Measurements from ENCODE around the gene EGLN1. TPM values are rescaled to one million over a fixed set of nuclear protein-coding genes. Genes with fewer than 3 reads are reported as not detected.

Gene EGLN1
- total RNA-seq, 2 experiments from 2014 or later = 19.0 to 36.6 TPM

- CTCF ChIA-PET (ENCODE audit: unreplicated experiment) = no interaction called here
- Histone ChIP-seq H3K9me3 (ENCODE audit: low read length) (no peaks in the 10 kb centered on the region), H3K4me2 (ENCODE audit: low read length) (no peak overlapping the region), H3K9me2 (ENCODE audit: insufficient read depth, low read length) (no peaks in the 10 kb centered on the region), H4K20me1 (ENCODE audit: insufficient read depth, low read length) (no peaks in the 10 kb centered on the region), H3K79me2 (ENCODE audit: insufficient read depth, low read depth, low read length) (no peaks in the 10 kb centered on the region), H3K4me1 (ENCODE audit: insufficient read depth, low read length, poor library complexity, severe bottlenecking) (no peaks in the 10 kb centered on the region), H2AFZ (ENCODE audit: low read length) (no peak overlapping the region), H3K27ac (ENCODE audit: low read depth, low read length, poor library complexity, severe bottlenecking) (no peak overlapping the region), H3K36me3 (ENCODE audit: insufficient read depth, low read length) (no peaks in the 10 kb centered on the region), H3K4me3 (ENCODE audit: low read depth, low read length, poor library complexity, severe bottlenecking) (no peak overlapping the region)
- POLR2A ChIA-PET = interaction anchor here (0.6 to 1.0 kb wide), 4 partner anchors 14 to 95 kb away, joined by 3 to 5 read pairs (median 3); no protein-coding TSS in a partner anchor
- intact Hi-C loops (cut with micrococcal nuclease; ENCODE audit: unreplicated experiment) = no loop called here
- BruUV-seq (replicated peaks) = no TSS peak
- DNase-seq (ENCODE audit: low spot score) = no peak
- TF ChIP-seq EZH2phosphoT487 (IDR thresholded peaks at IDR 0.05; ENCODE audit: borderline replicate concordance, low read depth, low read length) = no peak
- no peak for TF ChIP-seq CTCF (conservative IDR thresholded peaks at IDR 0.05; ENCODE audit: low read length)
Observed at GRCh38 chr1:231446138-231446537, 24.1 kb upstream of the EGLN1 start.

- TF ChIP-seq CTCF (conservative IDR thresholded peaks at IDR 0.05; ENCODE audit: low read length) (no peak), EZH2phosphoT487 (IDR thresholded peaks at IDR 0.05; ENCODE audit: borderline replicate concordance, low read depth, low read length) (no peak)
- no peaks in the 10 kb centered on the region for H3K4me1 ChIP-seq (ENCODE audit: insufficient read depth, low read length, poor library complexity, severe bottlenecking)
- no peak for DNase-seq (ENCODE audit: low spot score)
- H2AFZ ChIP-seq (ENCODE audit: low read length) = no peak overlapping the region
- no peaks in the 10 kb centered on the region for H3K9me2 ChIP-seq (ENCODE audit: insufficient read depth, low read length)
- H3K4me2 ChIP-seq (ENCODE audit: low read length) = no peak overlapping the region
- POLR2A ChIA-PET = no interaction called here
- CTCF ChIA-PET (ENCODE audit: unreplicated experiment) = no interaction called here
- H3K79me2 ChIP-seq (ENCODE audit: insufficient read depth, low read depth, low read length) = no peaks in the 10 kb centered on the region
- no peaks in the 10 kb centered on the region for H4K20me1 ChIP-seq (ENCODE audit: insufficient read depth, low read length)
- H3K27ac ChIP-seq (ENCODE audit: low read depth, low read length, poor library complexity, severe bottlenecking) = no peak overlapping the region
- H3K9me3 ChIP-seq (ENCODE audit: low read length) = no peaks in the 10 kb centered on the region
- intact Hi-C loops (cut with micrococcal nuclease; ENCODE audit: unreplicated experiment) = no loop called here
- no peak overlapping the region for H3K4me3 ChIP-seq (ENCODE audit: low read depth, low read length, poor library complexity, severe bottlenecking)
- H3K36me3 ChIP-seq (ENCODE audit: insufficient read depth, low read length) = no peaks in the 10 kb centered on the region
- no TSS peak for BruUV-seq (replicated peaks)
Observed at GRCh38 chr1:231444059-231444458, 22.0 kb upstream of the EGLN1 start.

GRCh38 chr1:231443363-231443762 is 21.3 kb upstream of the EGLN1 start:
- ChIA-PET POLR2A (interaction anchor here (0.5 kb wide), 1 partner anchor 152 kb away, joined by 4 read pairs; no protein-coding TSS in a partner anchor), CTCF (ENCODE audit: unreplicated experiment) (no interaction called here)
- no peaks in the 10 kb centered on the region for H3K9me2 ChIP-seq (ENCODE audit: insufficient read depth, low read length)
- BruUV-seq (replicated peaks) = no TSS peak
- no peak overlapping the region for H2AFZ ChIP-seq (ENCODE audit: low read length)
- H3K79me2 ChIP-seq (ENCODE audit: insufficient read depth, low read depth, low read length) = no peaks in the 10 kb centered on the region
- H4K20me1 ChIP-seq (ENCODE audit: insufficient read depth, low read length) = no peaks in the 10 kb centered on the region
- no peak overlapping the region for H3K4me2 ChIP-seq (ENCODE audit: low read length)
- H3K36me3 ChIP-seq (ENCODE audit: insufficient read depth, low read length) = no peaks in the 10 kb centered on the region
- H3K4me1 ChIP-seq (ENCODE audit: insufficient read depth, low read length, poor library complexity, severe bottlenecking) = no peaks in the 10 kb centered on the region
- H3K4me3 ChIP-seq (ENCODE audit: low read depth, low read length, poor library complexity, severe bottlenecking) = no peak overlapping the region
- no peak overlapping the region for H3K27ac ChIP-seq (ENCODE audit: low read depth, low read length, poor library complexity, severe bottlenecking)
- TF ChIP-seq EZH2phosphoT487 (IDR thresholded peaks at IDR 0.05; ENCODE audit: borderline replicate concordance, low read depth, low read length) (no peak), CTCF (conservative IDR thresholded peaks at IDR 0.05; ENCODE audit: low read length) (no peak)
- no peaks in the 10 kb centered on the region for H3K9me3 ChIP-seq (ENCODE audit: low read length)
- intact Hi-C loops (cut with micrococcal nuclease; ENCODE audit: unreplicated experiment) = no loop called here
- DNase-seq (ENCODE audit: low spot score) = no peak
